ENCODE results near the gene ACSS2. TPM values are rescaled to one million over a fixed set of nuclear protein-coding genes. Genes with fewer than 3 reads are reported as not detected.

Gene ACSS2
- total RNA-seq, 4 donors from 2014 or later: 54.3 to 98.1 (median 71.5) TPM

DNA sequence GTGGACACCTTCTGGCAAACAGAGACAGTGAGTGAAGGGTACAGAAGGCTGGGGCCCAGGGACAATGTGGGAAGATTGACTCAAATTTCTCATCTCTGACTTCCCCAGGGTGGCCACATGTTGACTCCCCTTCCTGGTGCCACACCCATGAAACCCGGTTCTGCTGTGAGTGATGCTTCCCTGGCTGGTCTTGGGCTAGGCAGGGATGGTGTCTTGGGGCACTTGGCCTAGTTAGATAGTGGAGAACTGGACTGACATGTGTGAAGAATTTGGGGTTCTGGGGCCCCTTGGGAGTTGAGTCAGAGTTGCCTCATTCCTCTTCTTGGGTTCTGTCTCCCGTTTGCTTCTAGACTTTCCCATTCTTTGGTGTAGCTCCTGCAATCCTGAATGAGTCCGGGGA lies 45.0 kb downstream of the ACSS2 start:
- H3K4me3 ChIP-seq (ENCODE audit: low read depth, poor library complexity, severe bottlenecking): no peak overlapping the region
- intact Hi-C loops (cut with DNase I; ENCODE audit: low total_unique reads): no loop called here
- 65 to 74% methylated on average over 3 of the region's 3 CpGs for WGBS, 2 donors
- no peak for TF ChIP-seq CTCF (IDR thresholded peaks at IDR 0.05)
- TF ChIP-seq POLR2A (IDR thresholded peaks at IDR 0.05): no peak
- no peak for DNase-seq (ENCODE audit: low spot score in 2 of 2)

GRCh38 chr20:34922654-34923381 lies 46.4 kb downstream of the ACSS2 start:
- TF ChIP-seq POLR2A (IDR thresholded peaks at IDR 0.05): no peak
- no peak for TF ChIP-seq CTCF (IDR thresholded peaks at IDR 0.05)
- WGBS, 2 donors: 66 to 75% methylated on average over 5 of the region's 5 CpGs
- DNase-seq (ENCODE audit: low spot score in 2 of 2): peak in 1 of 2 donors; percentile 71
- no peak overlapping the region for H3K4me3 ChIP-seq (ENCODE audit: low read depth, poor library complexity, severe bottlenecking)
- intact Hi-C loops (cut with DNase I; ENCODE audit: low total_unique reads): no loop called here

- TF ChIP-seq CTCF (IDR thresholded peaks at IDR 0.05) (no peak), POLR2A (IDR thresholded peaks at IDR 0.05) (no peak)
- intact Hi-C loops (cut with DNase I; ENCODE audit: low total_unique reads): no loop called here
- no peak for DNase-seq (ENCODE audit: low spot score in 2 of 2)
- H3K4me3 ChIP-seq (ENCODE audit: low read depth, poor library complexity, severe bottlenecking): no peak overlapping the region
- 95 to 97% methylated on average over 2 of the region's 2 CpGs for WGBS, 2 donors
These were observed 47.0 kb downstream of the ACSS2 start for GRCh38 chr20:34923414-34923813.

DNA sequence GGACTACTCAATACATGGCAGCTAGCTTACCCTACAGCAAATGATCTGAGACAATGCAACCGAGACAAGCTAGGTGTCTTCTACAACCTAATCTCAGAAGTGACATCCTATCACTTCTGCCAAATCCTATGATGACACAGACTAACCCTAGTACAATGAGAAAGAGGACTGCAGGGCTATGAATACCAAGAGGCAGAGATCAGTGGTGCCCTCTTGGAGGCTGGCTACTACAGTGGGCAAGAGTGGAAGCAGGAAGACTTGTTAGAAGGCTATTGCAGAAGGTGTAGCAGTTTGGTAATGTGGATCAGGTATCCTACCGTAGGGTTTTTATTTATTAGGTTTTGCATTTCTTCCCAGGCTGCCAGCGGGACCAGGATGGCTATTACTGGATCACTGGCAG lies 48.9 kb downstream of the ACSS2 start:
- H3K4me3 ChIP-seq (ENCODE audit: low read depth, poor library complexity, severe bottlenecking): no peak overlapping the region
- TF ChIP-seq POLR2A (IDR thresholded peaks at IDR 0.05) (no peak), CTCF (IDR thresholded peaks at IDR 0.05) (no peak)
- 92 to 99% methylated on average over 3 of the region's 3 CpGs for WGBS, 2 donors
- no peak for DNase-seq (ENCODE audit: low spot score in 2 of 2)
- intact Hi-C loops (cut with DNase I; ENCODE audit: low total_unique reads): no loop called here

GRCh38 chr20:34925981-34926380 lies 49.6 kb downstream of the ACSS2 start:
- WGBS, 2 donors: 100% methylated on average over 1 of the region's 1 CpG
- DNase-seq (ENCODE audit: low spot score in 2 of 2): no peak
- TF ChIP-seq CTCF (IDR thresholded peaks at IDR 0.05) (no peak), POLR2A (IDR thresholded peaks at IDR 0.05) (no peak)
- no peak overlapping the region for H3K4me3 ChIP-seq (ENCODE audit: low read depth, poor library complexity, severe bottlenecking)
- intact Hi-C loops (cut with DNase I; ENCODE audit: low total_unique reads): no loop called here

GRCh38 chr20:34926581-34926980 lies 50.2 kb downstream of the ACSS2 start:
- intact Hi-C loops (cut with DNase I; ENCODE audit: low total_unique reads): no loop called here
- TF ChIP-seq POLR2A (IDR thresholded peaks at IDR 0.05) (no peak), CTCF (IDR thresholded peaks at IDR 0.05) (no peak)
- H3K4me3 ChIP-seq (ENCODE audit: low read depth, poor library complexity, severe bottlenecking): no peak overlapping the region
- no peak for DNase-seq (ENCODE audit: low spot score in 2 of 2)
- WGBS, 2 donors: 100% methylated on average over 1 of the region's 1 CpG

All from lower leg skin (tissue), 4 donors.